ENCODE results near the gene HAPLN3. TPM values are rescaled to one million over a fixed set of nuclear protein-coding genes. Genes with fewer than 3 reads are reported as not detected.

The HAPLN3 gene
- total RNA-seq, 2 experiments from 2014 or later, result 79.0 to 80.2 TPM

GRCh38 chr15:88876573-88876972 is 18.8 kb downstream of the HAPLN3 start:
- intact Hi-C loops (cut with DNase I, micrococcal nuclease), result no loop called here
- Histone ChIP-seq H3K27me3 (ENCODE audit: control insufficient read depth in 1 of 2, insufficient read depth in 2 of 2, low read length in 2 of 2) (no peaks in the 10 kb centered on the region), H3K36me3 (ENCODE audit: insufficient read depth, low read length) (peaks cover 45% of the 10 kb centered on the region), H3K9me3 (ENCODE audit: control insufficient read depth in 1 of 2, insufficient read depth in 1 of 2, low read length in 2 of 2) (no peaks in the 10 kb centered on the region), H3K4me1 (ENCODE audit: insufficient read depth, low read length) (peaks cover 2% of the 10 kb centered on the region), H3K4me3 (ENCODE audit: low read length) (no peak overlapping the region), H3K27ac (ENCODE audit: low read depth in 1 of 2, low read length in 2 of 2) (no peak overlapping the region)
- Mint-ChIP-seq H3K27me3 (no peaks in the 10 kb centered on the region), H3K36me3 (ENCODE audit: low read depth) (peaks cover 70% of the 10 kb centered on the region), H3K27ac (no peak overlapping the region), H3K4me1 (ENCODE audit: low read depth) (no peaks in the 10 kb centered on the region), H3K9me3 (no peaks in the 10 kb centered on the region), H3K4me3 (no peak overlapping the region)
- ChIA-PET POLR2A (no interaction called here), CTCF (no interaction called here)
- TF ChIP-seq CTCF (IDR thresholded peaks at IDR 0.05), result no peak
- ATAC-seq (ENCODE audit: poor library complexity), result no peak
- DNase-seq, result no peak

GRCh38 chr15:88874684-88875083 is 20.7 kb downstream of the HAPLN3 start:
- Histone ChIP-seq H3K27ac (ENCODE audit: low read depth in 1 of 2, low read length in 2 of 2) (no peak overlapping the region), H3K4me1 (ENCODE audit: insufficient read depth, low read length) (peaks cover 2% of the 10 kb centered on the region), H3K27me3 (ENCODE audit: control insufficient read depth in 1 of 2, insufficient read depth in 2 of 2, low read length in 2 of 2) (no peaks in the 10 kb centered on the region), H3K9me3 (ENCODE audit: control insufficient read depth in 1 of 2, insufficient read depth in 1 of 2, low read length in 2 of 2) (no peaks in the 10 kb centered on the region), H3K4me3 (ENCODE audit: low read length) (no peak overlapping the region), H3K36me3 (ENCODE audit: insufficient read depth, low read length) (peaks cover 28% of the 10 kb centered on the region)
- Mint-ChIP-seq H3K27ac (no peak overlapping the region), H3K4me3 (no peak overlapping the region), H3K4me1 (ENCODE audit: low read depth) (no peaks in the 10 kb centered on the region), H3K36me3 (ENCODE audit: low read depth) (peaks cover 51% of the 10 kb centered on the region), H3K9me3 (no peaks in the 10 kb centered on the region), H3K27me3 (no peaks in the 10 kb centered on the region)
- POLR2A ChIA-PET, result no interaction called here
- CTCF ChIA-PET, result no interaction called here
- ATAC-seq (ENCODE audit: poor library complexity) (no peak), DNase-seq (no peak)
- intact Hi-C loops (cut with DNase I, micrococcal nuclease), result loop anchor here in 1 of 2 experiments (5.0 kb wide), 1 partner anchor 57 kb away; no protein-coding TSS in a partner anchor
- no peak for TF ChIP-seq CTCF (IDR thresholded peaks at IDR 0.05)

GRCh38 chr15:88874275-88874674 is 21.1 kb downstream of the HAPLN3 start:
- peaks cover 47% of the 10 kb centered on the region for H3K36me3 Mint-ChIP-seq (ENCODE audit: low read depth)
- H3K27me3 Mint-ChIP-seq, result no peaks in the 10 kb centered on the region
- Histone ChIP-seq H3K4me1 (ENCODE audit: insufficient read depth, low read length) (peaks cover 2% of the 10 kb centered on the region), H3K36me3 (ENCODE audit: insufficient read depth, low read length) (peaks cover 25% of the 10 kb centered on the region), H3K27me3 (ENCODE audit: control insufficient read depth in 1 of 2, insufficient read depth in 2 of 2, low read length in 2 of 2) (no peaks in the 10 kb centered on the region), H3K9me3 (ENCODE audit: control insufficient read depth in 1 of 2, insufficient read depth in 1 of 2, low read length in 2 of 2) (no peaks in the 10 kb centered on the region), H3K4me3 (ENCODE audit: low read length) (no peak overlapping the region), H3K27ac (ENCODE audit: low read depth in 1 of 2, low read length in 2 of 2) (no peak overlapping the region)
- ChIA-PET POLR2A (no interaction called here), CTCF (no interaction called here)
- intact Hi-C loops (cut with DNase I, micrococcal nuclease), result loop anchor here in 1 of 2 experiments (5.0 kb wide), 1 partner anchor 57 kb away; no protein-coding TSS in a partner anchor
- H3K9me3 Mint-ChIP-seq, result no peaks in the 10 kb centered on the region
- no peak for TF ChIP-seq CTCF (IDR thresholded peaks at IDR 0.05)
- H3K4me3 Mint-ChIP-seq, result no peak overlapping the region
- no peak for ATAC-seq (ENCODE audit: poor library complexity)
- H3K27ac Mint-ChIP-seq, result no peak overlapping the region
- DNase-seq, result no peak
- no peaks in the 10 kb centered on the region for H3K4me1 Mint-ChIP-seq (ENCODE audit: low read depth)

Measured in CD4-positive, alpha-beta T cell (primary cell).